ENCODE results near the gene HBP1. TPM values are rescaled to one million over a fixed set of nuclear protein-coding genes. Genes with fewer than 3 reads are reported as not detected.

HBP1 gene
- total RNA-seq, 4 donors from 2014 or later, result 70.6 to 172 (median 143) TPM

- intact Hi-C loops (cut with DNase I; ENCODE audit: low total_unique reads) (no loop called here), in situ Hi-C loops (cut with MboI; ENCODE audit: low sequenced_read_pairs in 4 of 4) (no loop called here)
- peaks cover 3 to 11% of the 10 kb centered on the region in 2 donors for H3K4me1 ChIP-seq
- H3K9me3 ChIP-seq, result no peaks in the 10 kb centered on the region
- DNase-seq (no peak), ATAC-seq (no peak)
- no peak for TF ChIP-seq CTCF (IDR thresholded peaks at IDR 0.05 in 4 of 5, conservative IDR thresholded peaks at IDR 0.05 in 1 of 5)
- no peak for TF ChIP-seq POLR2A (IDR thresholded peaks at IDR 0.05)
- H3K4me3 ChIP-seq, result no peak overlapping the region
- H3K27me3 ChIP-seq, result no peaks in the 10 kb centered on the region
- H3K36me3 ChIP-seq, result no peaks in the 10 kb centered on the region
- H3K27ac ChIP-seq, result no peak overlapping the region
Observed at GRCh38 chr7:107232568-107233090, 63.8 kb downstream of the HBP1 start.

GRCh38 chr7:107233174-107233573 lies 64.4 kb downstream of the HBP1 start:
- Histone ChIP-seq H3K4me1 (peaks cover 3 to 11% of the 10 kb centered on the region in 2 donors), H3K4me3 (no peak overlapping the region), H3K27ac (no peak overlapping the region), H3K27me3 (no peaks in the 10 kb centered on the region), H3K9me3 (no peaks in the 10 kb centered on the region), H3K36me3 (no peaks in the 10 kb centered on the region)
- in situ Hi-C loops (cut with MboI; ENCODE audit: low sequenced_read_pairs in 4 of 4), result no loop called here
- ATAC-seq (no peak), DNase-seq (no peak)
- no peak for TF ChIP-seq POLR2A (IDR thresholded peaks at IDR 0.05)
- no peak for TF ChIP-seq CTCF (IDR thresholded peaks at IDR 0.05 in 4 of 5, conservative IDR thresholded peaks at IDR 0.05 in 1 of 5)
- intact Hi-C loops (cut with DNase I; ENCODE audit: low total_unique reads), result no loop called here

GRCh38 chr7:107233981-107234380 lies 65.2 kb downstream of the HBP1 start:
- no peak overlapping the region for H3K27ac ChIP-seq
- no peak for ATAC-seq
- no peaks in the 10 kb centered on the region for H3K9me3 ChIP-seq
- H3K4me1 ChIP-seq, result peaks cover 3 to 11% of the 10 kb centered on the region in 2 donors
- no peaks in the 10 kb centered on the region for H3K27me3 ChIP-seq
- no peak for TF ChIP-seq POLR2A (IDR thresholded peaks at IDR 0.05)
- TF ChIP-seq CTCF (IDR thresholded peaks at IDR 0.05 in 4 of 5, conservative IDR thresholded peaks at IDR 0.05 in 1 of 5), result no peak
- in situ Hi-C loops (cut with MboI; ENCODE audit: low sequenced_read_pairs in 4 of 4) (no loop called here), intact Hi-C loops (cut with DNase I; ENCODE audit: low total_unique reads) (no loop called here)
- no peaks in the 10 kb centered on the region for H3K36me3 ChIP-seq
- H3K4me3 ChIP-seq, result no peak overlapping the region
- DNase-seq, result no peak

- Histone ChIP-seq H3K4me3 (no peak overlapping the region), H3K36me3 (no peaks in the 10 kb centered on the region), H3K4me1 (peaks cover 3 to 11% of the 10 kb centered on the region in 2 donors), H3K9me3 (no peaks in the 10 kb centered on the region), H3K27me3 (no peaks in the 10 kb centered on the region), H3K27ac (no peak overlapping the region)
- intact Hi-C loops (cut with DNase I; ENCODE audit: low total_unique reads), result no loop called here
- ATAC-seq (no peak), DNase-seq (no peak)
- TF ChIP-seq POLR2A (IDR thresholded peaks at IDR 0.05) (no peak), CTCF (IDR thresholded peaks at IDR 0.05 in 4 of 5, conservative IDR thresholded peaks at IDR 0.05 in 1 of 5) (no peak)
- in situ Hi-C loops (cut with MboI; ENCODE audit: low sequenced_read_pairs in 4 of 4), result no loop called here
Observed at GRCh38 chr7:107234436-107234835, 65.6 kb downstream of the HBP1 start.

- Histone ChIP-seq H3K4me1 (peaks cover 3 to 11% of the 10 kb centered on the region in 2 donors), H3K36me3 (no peaks in the 10 kb centered on the region), H3K27ac (no peak overlapping the region), H3K4me3 (no peak overlapping the region), H3K9me3 (no peaks in the 10 kb centered on the region), H3K27me3 (no peaks in the 10 kb centered on the region)
- no peak for TF ChIP-seq POLR2A (IDR thresholded peaks at IDR 0.05)
- no peak for TF ChIP-seq CTCF (IDR thresholded peaks at IDR 0.05 in 4 of 5, conservative IDR thresholded peaks at IDR 0.05 in 1 of 5)
- intact Hi-C loops (cut with DNase I; ENCODE audit: low total_unique reads), result no loop called here
- ATAC-seq (no peak), DNase-seq (no peak)
- in situ Hi-C loops (cut with MboI; ENCODE audit: low sequenced_read_pairs in 4 of 4), result no loop called here
Observed at GRCh38 chr7:107236862-107237261, 68.1 kb downstream of the HBP1 start.
